K562 (cell line): ENCODE measurements around the gene CFAP58. TPM values are rescaled to one million over a fixed set of nuclear protein-coding genes. Genes with fewer than 3 reads are reported as not detected.
A peak's percentile ranks its signal among the peaks of the same experiment; 100 is the strongest.

ENCODE experiments used
- CBX5 ChIP-seq: IDR thresholded peaks from 2 replicates; pipeline ENCODE4 v1.6.1; 2014; ENCODE audit warnings: low read depth, borderline replicate concordance
- CREBBP ChIP-seq: IDR thresholded peaks from one replicate; pipeline ENCODE4 v1.6.1; 2012; ENCODE audit warnings: low read depth, mild to moderate bottlenecking, control low read depth, inconsistent platforms, low read length
- CREM ChIP-seq: IDR thresholded peaks from 2 replicates; pipeline ENCODE4 v1.6.1; 2014; ENCODE audit warnings: antibody characterized with exemption, low read depth
- CSDE1 ChIP-seq, 2 experiments: fragments of 450-650 bp; IDR thresholded peaks; 2 replicates each; pipeline ENCODE4 v1.6.1; 2016; ENCODE audit warnings: mild to moderate bottlenecking in 1 of 2
- EHMT2 ChIP-seq: fragments of 450-650 bp; IDR thresholded peaks from 2 replicates; pipeline ENCODE4 v1.6.1; 2018; ENCODE audit warnings: antibody characterized with exemption
- ELF2 ChIP-seq: fragments of 250-450 bp; sonication (Bioruptor Pico); IDR thresholded peaks from 2 replicates; pipeline ENCODE4 v1.5.0; 2021; ENCODE audit warnings: mild to moderate bottlenecking
- EP300 ChIP-seq: IDR thresholded peaks from 2 replicates; pipeline ENCODE4 v1.6.1; 2012; ENCODE audit warnings: low read length, improper control_type of control experiment
- JUN ChIP-seq, 2 experiments: sonication (generic) in 1 of 2; formaldehyde crosslinking in 1 of 2; IDR thresholded peaks; 2 replicates each; pipeline versions ENCODE4 v1.6.1 to v1.8.0; 2012 to 2022; ENCODE audit warnings: borderline replicate concordance in 2 of 2, mild to moderate bottlenecking in 2 of 2, improper control_type of control experiment in 1 of 2, low read depth in 1 of 2, low read length in 1 of 2, missing genetic modification reagents in 1 of 2
- NR2C1 ChIP-seq, 2 experiments: fragments of 450-650 bp; IDR thresholded peaks; 2 replicates each; pipeline ENCODE4 v1.6.1; 2017; ENCODE audit warnings: mild to moderate bottlenecking in 2 of 2, antibody characterized with exemption in 1 of 2, inconsistent platforms in 1 of 2, missing compliant biosample characterization in 1 of 2, missing genetic modification characterization in 1 of 2
- NR2F6 ChIP-seq: fragments of 450-650 bp; formaldehyde crosslinking; IDR thresholded peaks from 2 replicates; pipeline ENCODE4 v1.4.0; 2020; ENCODE audit warnings: mild to moderate bottlenecking
- PCBP1 ChIP-seq: fragments of 200-400 bp; formaldehyde crosslinking; IDR thresholded peaks from 2 replicates; pipeline ENCODE4 v1.6.1; 2018; ENCODE audit warnings: mild to moderate bottlenecking, low read depth, low read length; ENCODE audit not compliant: poor library complexity, severe bottlenecking
- PHF8 ChIP-seq: fragments of 200-600 bp; sonication (generic); IDR thresholded peaks from 2 replicates; pipeline ENCODE4 v1.6.1; 2012; ENCODE audit warnings: mixed run types, mild to moderate bottlenecking, inconsistent platforms, low read length, moderate library complexity, borderline replicate concordance
- RBM39 ChIP-seq: fragments of 200-400 bp; formaldehyde crosslinking; optimal IDR thresholded peaks from 2 replicates; pipeline ENCODE3; 2018; ENCODE audit warnings: low read depth, low read length
- STAT5B ChIP-seq: fragments of 250-450 bp; sonication (Bioruptor Pico); IDR thresholded peaks from 2 replicates; pipeline ENCODE4 v1.8.0; 2021; ENCODE audit warnings: mild to moderate bottlenecking, inconsistent platforms
- USF2 ChIP-seq: sonication (generic); formaldehyde crosslinking; IDR thresholded peaks from 2 replicates; pipeline ENCODE4 v1.5.0; 2020; ENCODE audit warnings: missing genetic modification reagents
- ZBTB33 ChIP-seq: sonication (generic); formaldehyde crosslinking; IDR thresholded peaks from 2 replicates; pipeline ENCODE4 v1.8.1; 2023; ENCODE audit warnings: mild to moderate bottlenecking, missing genetic modification reagents
- ZNF23 ChIP-seq: fragments of 250-450 bp; sonication (Bioruptor Pico); IDR thresholded peaks from 2 replicates; pipeline ENCODE4 v1.4.0; 2020; ENCODE audit warnings: mild to moderate bottlenecking
- ZNF354B ChIP-seq: fragments of 250-450 bp; sonication (Bioruptor Pico); IDR thresholded peaks from 2 replicates; pipeline ENCODE4 v1.4.0; 2020
- ZNF511 ChIP-seq: sonication (generic); formaldehyde crosslinking; IDR thresholded peaks from 2 replicates; pipeline ENCODE4 v1.8.0; 2022; ENCODE audit warnings: mild to moderate bottlenecking, missing genetic modification reagents
- ZZZ3 ChIP-seq: fragments of 450-650 bp; IDR thresholded peaks from 2 replicates; pipeline ENCODE4 v1.6.1; 2016; ENCODE audit warnings: antibody characterized with exemption, mild to moderate bottlenecking, moderate library complexity
- polyA plus RNA-seq, 8 experiments: library from polyadenylated mRNA; depleted of rRNA in 4 of 8; stranded (reverse) in 5 of 8; unstranded in 3 of 8; fragments of >200 nt; fragmentation: Nextera tagmentation in 2 of 8; fragmentation: Illumina TruSeq in 1 of 8; extraction: Ambion mirVana in 2 of 8; extraction: Trizol in 1 of 8; gene quantifications; 2 replicates each; pipeline versions ENCODE4 v1.2.1 to v1.2.3, GENCODE V29; 2011 to 2014; ENCODE audit warnings: inconsistent platforms in 1 of 8, missing spikeins in 1 of 8
- total RNA-seq, 7 experiments: library from RNA; depleted of rRNA in 6 of 7; stranded (reverse); fragments of >200 nt in 6 of 7; fragmentation: Illumina TruSeq in 2 of 7; extraction: Trizol in 2 of 7; gene quantifications; 2 replicates each; pipeline versions ENCODE4 v1.2.1 to v1.2.3, GENCODE V29; 2011 to 2021; ENCODE audit warnings: low replicate concordance in 1 of 7
- TF ChIP-seq, protein P1 (sequence below): sonication (generic); formaldehyde crosslinking; IDR thresholded peaks from 2 replicates; pipeline ENCODE4 v1.4.0; 2020; ENCODE audit warnings: mild to moderate bottlenecking, missing genetic modification reagents
- TF ChIP-seq, protein P2 (sequence below): fragments of 150-350 bp; conservative IDR thresholded peaks from 2 replicates; pipeline ENCODE4 v1.6.1; 2014; ENCODE audit warnings: low read length

CFAP58 gene
- total and polyA plus RNA-seq, 9 of the 15 experiments (the other 6 are each of a cell fraction or from before 2014, with no cell fraction given): 0.08 to 2.0 (median 0.71) TPM

GRCh38 chr10:104340111-104340526 is 13.5 kb upstream of the CFAP58 start (continued):
- TF ChIP-seq ZBTB33 (CRISPR knock-in tag) (no peak), RBM39 (no peak), EHMT2 (no peak), ZNF354B (CRISPR knock-in tag) (no peak), STAT5B (CRISPR knock-in tag) (no peak), ZNF511 (CRISPR knock-in tag) (no peak), CREM (peak; percentile 45; the same call in 1 of the 2 replicates), ELF2 (CRISPR knock-in tag) (no peak), NR2C1 (IDR thresholded peaks at IDR 0.05) (0 out of 2 replicates have a peak, but pooled peaks have one; percentile 27), NR2C1 (tag; IDR thresholded peaks at IDR 0.05) (no peak), EP300 (peak; percentile 91), CREBBP (no peak), ZZZ3 (no peak), PCBP1 (no peak), ZNF23 (CRISPR knock-in tag) (no peak), USF2 (CRISPR knock-in tag) (no peak), NR2F6 (CRISPR knock-in tag) (no peak), JUN (IDR thresholded peaks at IDR 0.05; ENCODE audit: borderline replicate concordance, low read depth, low read length) (no peak), JUN (CRISPR knock-in tag; IDR thresholded peaks at IDR 0.05; ENCODE audit: borderline replicate concordance) (no peak), CSDE1 (IDR thresholded peaks at IDR 0.05) (no peak), CBX5 (no peak), PHF8 (no peak; the same call in 1 of the 2 replicates)
- TF ChIP-seq, protein P1, sequence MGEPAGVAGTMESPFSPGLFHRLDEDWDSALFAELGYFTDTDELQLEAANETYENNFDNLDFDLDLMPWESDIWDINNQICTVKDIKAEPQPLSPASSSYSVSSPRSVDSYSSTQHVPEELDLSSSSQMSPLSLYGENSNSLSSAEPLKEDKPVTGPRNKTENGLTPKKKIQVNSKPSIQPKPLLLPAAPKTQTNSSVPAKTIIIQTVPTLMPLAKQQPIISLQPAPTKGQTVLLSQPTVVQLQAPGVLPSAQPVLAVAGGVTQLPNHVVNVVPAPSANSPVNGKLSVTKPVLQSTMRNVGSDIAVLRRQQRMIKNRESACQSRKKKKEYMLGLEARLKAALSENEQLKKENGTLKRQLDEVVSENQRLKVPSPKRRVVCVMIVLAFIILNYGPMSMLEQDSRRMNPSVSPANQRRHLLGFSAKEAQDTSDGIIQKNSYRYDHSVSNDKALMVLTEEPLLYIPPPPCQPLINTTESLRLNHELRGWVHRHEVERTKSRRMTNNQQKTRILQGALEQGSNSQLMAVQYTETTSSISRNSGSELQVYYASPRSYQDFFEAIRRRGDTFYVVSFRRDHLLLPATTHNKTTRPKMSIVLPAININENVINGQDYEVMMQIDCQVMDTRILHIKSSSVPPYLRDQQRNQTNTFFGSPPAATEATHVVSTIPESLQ (CRISPR knock-in tag): no peak
- TF ChIP-seq, protein P2, sequence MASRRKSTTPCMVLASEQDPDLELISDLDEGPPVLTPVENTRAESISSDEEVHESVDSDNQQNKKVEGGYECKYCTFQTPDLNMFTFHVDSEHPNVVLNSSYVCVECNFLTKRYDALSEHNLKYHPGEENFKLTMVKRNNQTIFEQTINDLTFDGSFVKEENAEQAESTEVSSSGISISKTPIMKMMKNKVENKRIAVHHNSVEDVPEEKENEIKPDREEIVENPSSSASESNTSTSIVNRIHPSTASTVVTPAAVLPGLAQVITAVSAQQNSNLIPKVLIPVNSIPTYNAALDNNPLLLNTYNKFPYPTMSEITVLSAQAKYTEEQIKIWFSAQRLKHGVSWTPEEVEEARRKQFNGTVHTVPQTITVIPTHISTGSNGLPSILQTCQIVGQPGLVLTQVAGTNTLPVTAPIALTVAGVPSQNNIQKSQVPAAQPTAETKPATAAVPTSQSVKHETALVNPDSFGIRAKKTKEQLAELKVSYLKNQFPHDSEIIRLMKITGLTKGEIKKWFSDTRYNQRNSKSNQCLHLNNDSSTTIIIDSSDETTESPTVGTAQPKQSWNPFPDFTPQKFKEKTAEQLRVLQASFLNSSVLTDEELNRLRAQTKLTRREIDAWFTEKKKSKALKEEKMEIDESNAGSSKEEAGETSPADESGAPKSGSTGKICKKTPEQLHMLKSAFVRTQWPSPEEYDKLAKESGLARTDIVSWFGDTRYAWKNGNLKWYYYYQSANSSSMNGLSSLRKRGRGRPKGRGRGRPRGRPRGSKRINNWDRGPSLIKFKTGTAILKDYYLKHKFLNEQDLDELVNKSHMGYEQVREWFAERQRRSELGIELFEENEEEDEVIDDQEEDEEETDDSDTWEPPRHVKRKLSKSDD: no peak
